ENCODE data around the gene SLC35A2.
"Not testable (repeated sequence)": the region's sequence is repeated elsewhere in the genome, so short reads cannot be mapped to it uniquely, and the experiment has no call there.

DNA sequence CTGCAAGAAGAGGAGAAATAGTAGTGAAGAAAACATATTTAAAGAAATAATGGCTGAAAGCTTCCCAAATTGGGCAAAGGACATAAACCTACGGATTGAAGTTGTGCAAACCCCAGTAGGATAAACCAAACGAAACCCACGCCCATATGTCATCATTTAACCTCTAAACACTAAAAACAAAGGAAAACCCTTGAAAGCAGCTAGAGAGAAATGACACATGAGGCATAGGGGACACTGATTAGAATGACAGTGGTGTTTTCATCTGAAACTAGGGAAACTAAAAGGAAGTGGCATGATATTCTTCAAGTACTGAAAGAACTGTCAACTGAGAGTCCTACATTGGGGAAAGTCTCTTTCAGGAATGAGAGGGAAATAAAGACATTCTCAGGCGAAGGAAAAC lies 34.5 kb downstream of the SLC35A2 start:
- TF ChIP-seq, protein P1, sequence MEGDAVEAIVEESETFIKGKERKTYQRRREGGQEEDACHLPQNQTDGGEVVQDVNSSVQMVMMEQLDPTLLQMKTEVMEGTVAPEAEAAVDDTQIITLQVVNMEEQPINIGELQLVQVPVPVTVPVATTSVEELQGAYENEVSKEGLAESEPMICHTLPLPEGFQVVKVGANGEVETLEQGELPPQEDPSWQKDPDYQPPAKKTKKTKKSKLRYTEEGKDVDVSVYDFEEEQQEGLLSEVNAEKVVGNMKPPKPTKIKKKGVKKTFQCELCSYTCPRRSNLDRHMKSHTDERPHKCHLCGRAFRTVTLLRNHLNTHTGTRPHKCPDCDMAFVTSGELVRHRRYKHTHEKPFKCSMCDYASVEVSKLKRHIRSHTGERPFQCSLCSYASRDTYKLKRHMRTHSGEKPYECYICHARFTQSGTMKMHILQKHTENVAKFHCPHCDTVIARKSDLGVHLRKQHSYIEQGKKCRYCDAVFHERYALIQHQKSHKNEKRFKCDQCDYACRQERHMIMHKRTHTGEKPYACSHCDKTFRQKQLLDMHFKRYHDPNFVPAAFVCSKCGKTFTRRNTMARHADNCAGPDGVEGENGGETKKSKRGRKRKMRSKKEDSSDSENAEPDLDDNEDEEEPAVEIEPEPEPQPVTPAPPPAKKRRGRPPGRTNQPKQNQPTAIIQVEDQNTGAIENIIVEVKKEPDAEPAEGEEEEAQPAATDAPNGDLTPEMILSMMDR (conservative IDR thresholded peaks at IDR 0.05; ENCODE audit: low read depth, low read length) = not testable (repeated sequence)
- TF ChIP-seq POLR2A (IDR thresholded peaks at IDR 0.05; ENCODE audit: low read depth, low read length); MAFK (IDR thresholded peaks at IDR 0.05; ENCODE audit: low read depth, low read length); CEBPB (IDR thresholded peaks at IDR 0.05; ENCODE audit: low read depth, low read length); RAD21 (IDR thresholded peaks at IDR 0.05; ENCODE audit: low read length); MAZ (IDR thresholded peaks at IDR 0.05; ENCODE audit: borderline replicate concordance, low read depth, low read length); MXI1 (IDR thresholded peaks at IDR 0.05; ENCODE audit: borderline replicate concordance, low read depth, low read length): not testable (repeated sequence)

All from IMR-90 (cell line).